Cardiac muscle cell (in vitro differentiated cells and primary cell): ENCODE data around the gene FANCE. TPM values are rescaled to one million over a fixed set of nuclear protein-coding genes. Genes with fewer than 3 reads are reported as not detected.

Source experiments
- DNase-seq, 2 donors: peaks; one replicate each; pipeline versions ENCODE4 v3.0.0 to v3.0.0-alpha.2; 2010 to 2017; ENCODE audit warnings: low read depth in 1 of 2, low spot score in 1 of 2
- H3K27ac ChIP-seq: fragments of 200-600 bp; sonication (generic); 2 replicates; pipeline ENCODE4 v1.5.1; 2016
- H3K27me3 ChIP-seq: fragments of 200-600 bp; sonication (generic); 2 replicates; pipeline ENCODE4 v1.6.0; 2016; ENCODE audit warnings: control low read depth
- H3K36me3 ChIP-seq: fragments of 200-600 bp; sonication (generic); 2 replicates; pipeline ENCODE4 v1.5.1; 2016; ENCODE audit warnings: control low read depth
- H3K4me1 ChIP-seq: fragments of 200-600 bp; sonication (generic); 2 replicates; pipeline ENCODE4 v1.8.1; 2017; ENCODE audit warnings: low read depth, mild to moderate bottlenecking, mixed run types
- H3K4me3 ChIP-seq: fragments of 200-600 bp; sonication (generic); 2 replicates; pipeline ENCODE4 v1.5.1; 2016; ENCODE audit warnings: mild to moderate bottlenecking
- H3K9me3 ChIP-seq: fragments of 200-600 bp; sonication (generic); 2 replicates; pipeline ENCODE4 v1.5.1; 2017; ENCODE audit warnings: low read depth, mild to moderate bottlenecking, control low read depth
- CTCF ChIP-seq: IDR thresholded peaks from 2 replicates; pipeline ENCODE4 v1.5.1; 2012; ENCODE audit warnings: low read depth, mild to moderate bottlenecking, low read length
- polyA plus RNA-seq: library from polyadenylated mRNA; unstranded; fragments of >200 nt; fragmentation: Nextera tagmentation; extraction: Ambion mirVana; gene quantifications from 2 replicates; pipeline ENCODE4 v1.2.1, GENCODE V29; 2016
- total RNA-seq: library from RNA; depleted of rRNA; stranded (reverse); fragments of >200 nt; gene quantifications from 2 replicates; pipeline ENCODE4 v1.2.3, GENCODE V29; 2016

The FANCE gene
- total and polyA plus RNA-seq, 2 experiments from 2014 or later: 19.4 to 28.1 TPM

- DNase-seq: no peak
- TF ChIP-seq CTCF: no peak
These were observed 22.2 kb downstream of the FANCE start for GRCh38 chr6:35474131-35474941.

DNA sequence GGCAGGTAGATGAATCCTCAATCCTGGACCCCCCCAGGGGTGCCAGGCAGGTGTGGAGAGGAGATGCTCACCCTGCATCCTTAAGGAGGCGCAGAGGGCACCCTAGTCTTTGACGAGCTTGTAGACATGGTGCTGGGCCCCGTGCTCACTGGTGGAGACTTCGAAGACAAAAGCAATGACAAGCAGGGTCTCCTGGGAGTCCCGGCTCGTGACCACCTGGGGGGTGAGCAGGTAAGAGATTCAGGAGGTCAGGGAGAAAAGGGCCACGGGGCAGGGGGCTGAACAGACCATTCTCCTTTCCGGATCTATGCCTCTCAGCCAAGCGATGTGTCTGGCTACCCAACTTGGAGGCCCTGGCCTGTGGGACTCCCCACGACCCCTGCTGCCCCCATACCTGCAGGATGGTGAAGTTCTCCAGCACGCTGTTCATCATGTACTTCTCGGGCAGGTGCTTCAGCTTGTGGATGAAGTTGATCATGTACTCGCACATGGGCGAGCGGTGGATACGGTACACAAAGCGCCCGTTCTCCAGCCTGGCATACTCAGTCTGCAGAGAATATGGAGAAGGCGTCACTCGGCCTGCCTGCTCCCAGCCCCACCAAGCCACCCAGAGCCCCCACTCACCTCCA, 22.9 kb downstream of the FANCE start:
- Histone ChIP-seq H3K9me3 (no peaks in the 10 kb centered on the region), H3K27ac (no peak overlapping the region)
- no peak for TF ChIP-seq CTCF

More at GRCh38 chr6:35474131-35474941, 22.2 kb downstream of the FANCE start:
- no peaks in the 10 kb centered on the region for H3K9me3 ChIP-seq
- H3K4me3 ChIP-seq: no peak overlapping the region
- H3K36me3 ChIP-seq: peaks cover 37% of the 10 kb centered on the region
- H3K27me3 ChIP-seq: no peaks in the 10 kb centered on the region
- H3K4me1 ChIP-seq: peaks cover 16% of the 10 kb centered on the region
- H3K27ac ChIP-seq: peak overlapping the region; percentile 69

DNA sequence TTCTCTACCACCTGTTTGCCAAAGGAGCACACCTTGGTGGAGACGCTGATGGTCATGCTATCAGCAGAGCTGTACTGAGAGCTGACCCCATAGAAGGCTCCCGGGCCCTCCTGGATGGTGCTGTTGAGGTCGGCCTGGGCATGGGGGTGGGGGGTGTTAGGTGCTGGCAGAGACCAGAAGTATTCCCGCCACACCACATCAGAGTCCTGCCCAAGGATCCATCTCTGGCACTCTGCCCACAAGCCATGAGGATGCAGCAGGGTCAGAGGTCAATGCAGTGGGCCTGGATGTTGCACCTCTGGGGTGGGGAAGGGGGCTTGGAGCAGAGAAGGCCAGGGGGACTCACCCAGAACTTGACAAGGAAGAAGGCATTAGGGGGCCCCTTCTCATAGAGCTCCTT, 23.4 kb downstream of the FANCE start:
- Histone ChIP-seq H3K36me3 (peaks cover 33% of the 10 kb centered on the region), H3K27me3 (no peaks in the 10 kb centered on the region), H3K9me3 (no peaks in the 10 kb centered on the region), H3K4me1 (peaks cover 6% of the 10 kb centered on the region), H3K27ac (no peak overlapping the region), H3K4me3 (no peak overlapping the region)
- TF ChIP-seq CTCF: no peak
- DNase-seq: no peak

More for the DNA sequence above, 22.9 kb downstream of the FANCE start:
- no peak overlapping the region for H3K4me3 ChIP-seq
- no peaks in the 10 kb centered on the region for H3K27me3 ChIP-seq
- H3K4me1 ChIP-seq: peaks cover 11% of the 10 kb centered on the region
- H3K36me3 ChIP-seq: peaks cover 38% of the 10 kb centered on the region
- DNase-seq: no peak

DNA sequence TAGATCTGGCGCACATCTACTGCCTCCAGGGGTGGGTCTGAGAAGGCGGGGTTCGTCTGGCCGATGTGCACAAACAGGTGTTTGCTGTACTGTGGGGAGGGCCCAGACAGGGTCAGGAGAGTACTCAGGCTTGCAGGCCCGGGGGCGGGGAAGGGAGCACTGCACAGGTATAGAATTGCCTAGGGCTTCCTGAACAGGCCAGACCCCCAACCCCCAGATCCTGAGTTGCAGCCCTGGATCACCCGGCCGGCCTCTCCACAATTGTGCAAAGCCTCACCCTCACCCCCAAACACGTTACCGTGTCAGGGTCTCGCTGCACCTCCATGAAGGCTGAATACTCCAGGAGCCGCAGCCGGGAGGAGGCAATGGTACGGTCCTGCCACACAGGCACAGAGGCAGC, 23.9 kb downstream of the FANCE start:
- no peak overlapping the region for H3K4me3 ChIP-seq
- H3K9me3 ChIP-seq: no peaks in the 10 kb centered on the region
- H3K4me1 ChIP-seq: peaks cover 6% of the 10 kb centered on the region
- no peaks in the 10 kb centered on the region for H3K27me3 ChIP-seq
- DNase-seq: no peak
- TF ChIP-seq CTCF: no peak
- peaks cover 29% of the 10 kb centered on the region for H3K36me3 ChIP-seq
- H3K27ac ChIP-seq: no peak overlapping the region

DNA sequence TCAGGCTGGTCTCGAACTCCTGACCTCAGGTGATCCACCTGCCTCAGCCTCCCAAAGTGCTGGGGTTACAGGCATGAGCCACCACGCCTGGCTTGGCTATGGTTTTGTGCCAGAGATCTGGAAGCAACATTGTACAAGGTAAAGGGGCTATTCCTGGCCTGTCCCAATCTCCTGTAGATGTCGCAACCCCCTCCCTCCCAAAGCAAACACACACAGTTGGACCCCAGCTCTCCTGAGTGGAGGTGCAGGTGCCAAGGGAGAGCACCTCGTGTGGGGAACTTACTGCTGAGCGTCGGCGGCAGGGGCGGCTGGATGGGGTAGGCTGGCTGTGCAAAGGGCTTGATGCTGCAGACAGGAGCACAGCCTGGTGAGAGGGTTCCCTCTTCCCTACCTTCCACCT, 24.9 kb downstream of the FANCE start:
- DNase-seq: no peak
- Histone ChIP-seq H3K4me3 (no peak overlapping the region), H3K36me3 (peaks cover 20% of the 10 kb centered on the region), H3K27me3 (no peaks in the 10 kb centered on the region), H3K9me3 (no peaks in the 10 kb centered on the region), H3K4me1 (peaks cover 16% of the 10 kb centered on the region), H3K27ac (no peak overlapping the region)
- TF ChIP-seq CTCF: no peak
